Measurements from ENCODE around the gene TBC1D9.
A peak's percentile ranks its signal among the peaks of the same experiment; 100 is the strongest.

The TBC1D9 gene

GRCh38 chr4:140757232-140757630 lies 1.0 kb upstream of the TBC1D9 start:
- peak overlapping the region; percentile 75 for H3K4me3 ChIP-seq (ENCODE audit: control insufficient read depth, low read depth, low read length)
- TF ChIP-seq CTCF (IDR thresholded peaks at IDR 0.05; ENCODE audit: control insufficient read depth, insufficient read depth, low read depth, low read length, missing control alignments) = no peak
- no peak for DNase-seq (ENCODE audit: low read depth)

- peak overlapping the region; percentile 75 for H3K4me3 ChIP-seq (ENCODE audit: control insufficient read depth, low read depth, low read length)
- no peak for TF ChIP-seq CTCF (IDR thresholded peaks at IDR 0.05; ENCODE audit: control insufficient read depth, insufficient read depth, low read depth, low read length, missing control alignments)
- no peak for DNase-seq (ENCODE audit: low read depth)
These were observed 339 bp downstream of the TBC1D9 start for GRCh38 chr4:140755774-140756318.

GRCh38 chr4:140754918-140755773 lies 1.0 kb downstream of the TBC1D9 start:
- H3K4me3 ChIP-seq (ENCODE audit: control insufficient read depth, low read depth, low read length) = peak overlapping the region; percentile 75
- no peak for DNase-seq (ENCODE audit: low read depth)
- no peak for TF ChIP-seq CTCF (IDR thresholded peaks at IDR 0.05; ENCODE audit: control insufficient read depth, insufficient read depth, low read depth, low read length, missing control alignments)

- no peak overlapping the region for H3K4me3 ChIP-seq (ENCODE audit: control insufficient read depth, low read depth, low read length)
- no peak for TF ChIP-seq CTCF (IDR thresholded peaks at IDR 0.05; ENCODE audit: control insufficient read depth, insufficient read depth, low read depth, low read length, missing control alignments)
- no peak for DNase-seq (ENCODE audit: low read depth)
These were observed 2.9 kb downstream of the TBC1D9 start for GRCh38 chr4:140753329-140753728.

GRCh38 chr4:140752291-140753068 lies 3.7 kb downstream of the TBC1D9 start:
- no peak overlapping the region for H3K4me3 ChIP-seq (ENCODE audit: control insufficient read depth, low read depth, low read length)
- no peak for TF ChIP-seq CTCF (IDR thresholded peaks at IDR 0.05; ENCODE audit: control insufficient read depth, insufficient read depth, low read depth, low read length, missing control alignments)
- DNase-seq (ENCODE audit: low read depth) = no peak

- TF ChIP-seq CTCF (IDR thresholded peaks at IDR 0.05; ENCODE audit: control insufficient read depth, insufficient read depth, low read depth, low read length, missing control alignments) = no peak
- no peak overlapping the region for H3K4me3 ChIP-seq (ENCODE audit: control insufficient read depth, low read depth, low read length)
- no peak for DNase-seq (ENCODE audit: low read depth)
These were observed 5.7 kb downstream of the TBC1D9 start for GRCh38 chr4:140750470-140750869.

All from AG09309 (cell line).